Lower leg skin (tissue), 3 donors: Measurements from ENCODE around the gene PROSER3.

ENCODE experiments used
- POLR2A ChIP-seq, 2 donors: fragments of 450-650 bp; IDR thresholded peaks; one replicate each; pipeline ENCODE4 v1.6.1; 2016 to 2017; ENCODE audit warnings: antibody characterized with exemption in 2 of 2, mild to moderate bottlenecking in 1 of 2, moderate library complexity in 1 of 2
- TF ChIP-seq, protein P1 (sequence below), 3 donors: fragments of 450-650 bp; IDR thresholded peaks; one replicate each; pipeline ENCODE4 v1.5.1; 2016; ENCODE audit warnings: antibody characterized with exemption in 3 of 3, mild to moderate bottlenecking in 3 of 3, moderate library complexity in 2 of 3

DNA sequence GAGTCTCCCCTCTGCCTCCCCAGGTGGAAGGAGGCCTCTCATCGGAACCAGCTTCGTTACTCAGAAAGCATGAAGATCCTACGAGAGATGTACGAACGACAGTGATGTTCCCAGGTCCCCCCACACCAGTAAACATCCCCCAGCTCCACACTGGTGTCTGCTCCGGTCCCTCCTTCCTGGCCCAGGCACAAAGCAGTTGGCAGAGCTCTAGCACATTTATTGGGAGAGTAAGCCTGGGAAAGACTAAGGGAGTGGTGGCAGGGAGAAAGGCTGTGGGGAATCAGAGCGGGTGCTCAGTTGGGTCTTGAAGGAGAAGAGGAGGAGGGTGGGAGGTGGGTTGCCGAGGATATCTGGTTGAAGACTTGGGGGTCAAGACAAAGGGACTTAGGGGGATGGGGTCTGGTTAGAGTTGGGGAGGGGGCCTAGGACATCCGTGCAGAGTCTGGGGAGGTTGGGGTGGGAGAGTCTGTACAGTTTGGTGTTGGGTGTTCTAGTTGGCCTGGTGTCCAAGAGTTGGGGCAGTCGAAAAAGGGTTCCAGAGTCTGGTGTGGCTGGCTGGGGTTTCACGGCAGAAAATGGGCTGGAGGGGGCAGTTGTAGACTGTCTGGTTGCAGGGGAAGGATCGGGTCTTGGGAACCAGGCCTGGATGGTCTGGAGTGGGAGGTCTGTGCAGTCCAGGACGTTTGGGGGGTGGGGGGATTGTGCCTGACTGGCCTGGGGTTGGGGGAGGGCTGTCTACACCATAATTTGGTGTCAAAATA lies 3.4 kb upstream of the PROSER3 start:
- TF ChIP-seq, protein P1, sequence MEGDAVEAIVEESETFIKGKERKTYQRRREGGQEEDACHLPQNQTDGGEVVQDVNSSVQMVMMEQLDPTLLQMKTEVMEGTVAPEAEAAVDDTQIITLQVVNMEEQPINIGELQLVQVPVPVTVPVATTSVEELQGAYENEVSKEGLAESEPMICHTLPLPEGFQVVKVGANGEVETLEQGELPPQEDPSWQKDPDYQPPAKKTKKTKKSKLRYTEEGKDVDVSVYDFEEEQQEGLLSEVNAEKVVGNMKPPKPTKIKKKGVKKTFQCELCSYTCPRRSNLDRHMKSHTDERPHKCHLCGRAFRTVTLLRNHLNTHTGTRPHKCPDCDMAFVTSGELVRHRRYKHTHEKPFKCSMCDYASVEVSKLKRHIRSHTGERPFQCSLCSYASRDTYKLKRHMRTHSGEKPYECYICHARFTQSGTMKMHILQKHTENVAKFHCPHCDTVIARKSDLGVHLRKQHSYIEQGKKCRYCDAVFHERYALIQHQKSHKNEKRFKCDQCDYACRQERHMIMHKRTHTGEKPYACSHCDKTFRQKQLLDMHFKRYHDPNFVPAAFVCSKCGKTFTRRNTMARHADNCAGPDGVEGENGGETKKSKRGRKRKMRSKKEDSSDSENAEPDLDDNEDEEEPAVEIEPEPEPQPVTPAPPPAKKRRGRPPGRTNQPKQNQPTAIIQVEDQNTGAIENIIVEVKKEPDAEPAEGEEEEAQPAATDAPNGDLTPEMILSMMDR (IDR thresholded peaks at IDR 0.05) = no peak
- TF ChIP-seq POLR2A (IDR thresholded peaks at IDR 0.05) = no peak
